ENCODE results near the gene MOBP. TPM values are rescaled to one million over a fixed set of nuclear protein-coding genes. Genes with fewer than 3 reads are reported as not detected.

MOBP gene
- total and polyA plus RNA-seq, 9 of the 15 experiments (the other 6 are each of a cell fraction or from before 2014, with no cell fraction given): 0.09 to 0.33 (median 0.11) TPM; not detected in 4

DNA sequence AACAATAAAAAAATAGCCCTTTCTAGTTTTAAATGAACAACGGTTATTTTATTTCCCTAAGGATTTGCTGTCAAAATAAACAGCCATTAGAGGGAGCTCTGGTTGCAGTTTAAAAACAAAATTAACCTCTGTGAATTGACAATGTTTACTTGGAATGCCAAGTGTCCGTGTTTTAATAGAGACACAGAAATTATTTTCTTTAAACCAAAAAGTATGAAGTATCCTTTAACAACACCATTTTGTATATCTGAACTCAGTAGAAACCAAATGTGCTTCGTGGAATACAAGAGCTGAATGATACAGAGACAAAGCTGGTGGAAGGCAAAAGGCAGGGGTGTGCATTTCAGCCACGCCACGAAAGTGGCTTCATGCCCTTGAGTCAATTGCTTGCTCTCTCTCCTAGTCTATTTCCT lies 74.4 kb downstream of the MOBP start:
- Histone ChIP-seq H3K9ac (ENCODE audit: insufficient read depth in 1 of 2, low read depth in 2 of 2, low read length in 2 of 2) (no peak overlapping the region), H3K9me3 (replicated peaks; ENCODE audit: control insufficient read depth, insufficient read depth, low read depth, low read length) (no peaks in the 10 kb centered on the region), H3K9me1 (ENCODE audit: control insufficient read depth, insufficient read depth, low read length) (no peaks in the 10 kb centered on the region), H3K4me2 (ENCODE audit: insufficient read depth, low read length) (no peak overlapping the region), H4K20me1 (replicated peaks; ENCODE audit: control insufficient read depth, insufficient read depth, low read length) (no peaks in the 10 kb centered on the region), H3K4me3 (no peak overlapping the region), H2AFZ (ENCODE audit: low read depth, low read length) (peak overlapping the region; percentile 65), H3K27ac (ENCODE audit: extremely low read depth, low read depth, low read length) (no peak overlapping the region), H3K79me2 (ENCODE audit: control insufficient read depth, insufficient read depth, low read length) (no peaks in the 10 kb centered on the region), H3K4me1 (replicated peaks in 1 of 2; ENCODE audit: control insufficient read depth in 2 of 2, insufficient read depth in 2 of 2, low read length in 2 of 2) (no peaks in the 10 kb centered on the region), H3K27me3 (ENCODE audit: control insufficient read depth in 2 of 2, insufficient read depth in 2 of 2, low read length in 2 of 2) (no peaks in the 10 kb centered on the region), H3K36me3 (ENCODE audit: control insufficient read depth, insufficient read depth, low read length) (no peaks in the 10 kb centered on the region)
- ChIA-PET POLR2A (interaction anchor here (0.7 to 2.7 kb wide), 2 partner anchors 8 to 14 kb away, joined by 3 to 11 read pairs; no protein-coding TSS in a partner anchor), CTCF (ENCODE audit: low intra/inter-chr PET ratio) (interaction anchor here (0.8 to 1.3 kb wide), 4 partner anchors 165 to 637 kb away, joined by 3 to 10 read pairs (median 6); no protein-coding TSS in a partner anchor)
- ATAC-seq (peak; percentile 47; the same call in 2 of the 3 replicates), FAIRE-seq (peak; percentile 58), DNase-seq (ENCODE audit: extremely low read depth in 1 of 4, low spot score in 3 of 4) (peak in 2 of 4 experiments; percentile 33 to 37)
- 12% methylated on average over 5 of the region's 5 CpGs for WGBS (ENCODE audit: insufficient coverage, low coverage, missing lambda C conversion rate)
- no TSS peak for BruUV-seq (replicated peaks)
- intact Hi-C loops (cut with micrococcal nuclease): loop anchor here (1.0 to 10.0 kb wide), 4 partner anchors 185 to 773 kb away; no protein-coding TSS in a partner anchor
- in situ Hi-C loops (cut with MboI): loop anchor here (10.0 kb wide), 1 partner anchor 633 kb away; no protein-coding TSS in a partner anchor
- TF ChIP-seq SMARCB1 (IDR thresholded peaks at IDR 0.05; ENCODE audit: insufficient read length, low read depth) (no peak), EHMT2 (IDR thresholded peaks at IDR 0.05) (no peak)
- TF ChIP-seq, protein P1, sequence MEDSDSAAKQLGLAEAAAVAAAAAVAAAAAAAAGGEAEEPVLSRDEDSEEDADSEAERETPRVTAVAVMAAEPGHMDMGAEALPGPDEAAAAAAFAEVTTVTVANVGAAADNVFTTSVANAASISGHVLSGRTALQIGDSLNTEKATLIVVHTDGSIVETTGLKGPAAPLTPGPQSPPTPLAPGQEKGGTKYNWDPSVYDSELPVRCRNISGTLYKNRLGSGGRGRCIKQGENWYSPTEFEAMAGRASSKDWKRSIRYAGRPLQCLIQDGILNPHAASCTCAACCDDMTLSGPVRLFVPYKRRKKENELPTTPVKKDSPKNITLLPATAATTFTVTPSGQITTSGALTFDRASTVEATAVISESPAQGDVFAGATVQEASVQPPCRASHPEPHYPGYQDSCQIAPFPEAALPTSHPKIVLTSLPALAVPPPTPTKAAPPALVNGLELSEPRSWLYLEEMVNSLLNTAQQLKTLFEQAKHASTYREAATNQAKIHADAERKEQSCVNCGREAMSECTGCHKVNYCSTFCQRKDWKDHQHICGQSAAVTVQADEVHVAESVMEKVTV (CRISPR knock-in tag; IDR thresholded peaks at IDR 0.05): peak; percentile 78; the same call in 1 of the 2 replicates
- TF ChIP-seq, protein P2, sequence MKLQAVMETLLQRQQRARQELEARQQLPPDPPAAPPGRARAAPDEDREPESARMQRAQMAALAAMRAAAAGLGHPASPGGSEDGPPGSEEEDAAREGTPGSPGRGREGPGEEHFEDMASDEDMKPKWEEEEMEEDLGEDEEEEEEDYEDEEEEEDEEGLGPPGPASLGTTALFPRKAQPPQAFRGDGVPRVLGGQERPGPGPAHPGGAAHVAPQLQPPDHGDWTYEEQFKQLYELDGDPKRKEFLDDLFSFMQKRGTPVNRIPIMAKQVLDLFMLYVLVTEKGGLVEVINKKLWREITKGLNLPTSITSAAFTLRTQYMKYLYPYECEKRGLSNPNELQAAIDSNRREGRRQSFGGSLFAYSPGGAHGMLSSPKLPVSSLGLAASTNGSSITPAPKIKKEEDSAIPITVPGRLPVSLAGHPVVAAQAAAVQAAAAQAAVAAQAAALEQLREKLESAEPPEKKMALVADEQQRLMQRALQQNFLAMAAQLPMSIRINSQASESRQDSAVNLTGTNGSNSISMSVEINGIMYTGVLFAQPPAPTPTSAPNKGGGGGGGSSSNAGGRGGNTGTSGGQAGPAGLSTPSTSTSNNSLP (IDR thresholded peaks at IDR 0.05; ENCODE audit: borderline replicate concordance, low read depth, low read length): 0 out of 2 replicates have a peak, but pooled peaks have one; percentile 44
- TF ChIP-seq, protein P3, sequence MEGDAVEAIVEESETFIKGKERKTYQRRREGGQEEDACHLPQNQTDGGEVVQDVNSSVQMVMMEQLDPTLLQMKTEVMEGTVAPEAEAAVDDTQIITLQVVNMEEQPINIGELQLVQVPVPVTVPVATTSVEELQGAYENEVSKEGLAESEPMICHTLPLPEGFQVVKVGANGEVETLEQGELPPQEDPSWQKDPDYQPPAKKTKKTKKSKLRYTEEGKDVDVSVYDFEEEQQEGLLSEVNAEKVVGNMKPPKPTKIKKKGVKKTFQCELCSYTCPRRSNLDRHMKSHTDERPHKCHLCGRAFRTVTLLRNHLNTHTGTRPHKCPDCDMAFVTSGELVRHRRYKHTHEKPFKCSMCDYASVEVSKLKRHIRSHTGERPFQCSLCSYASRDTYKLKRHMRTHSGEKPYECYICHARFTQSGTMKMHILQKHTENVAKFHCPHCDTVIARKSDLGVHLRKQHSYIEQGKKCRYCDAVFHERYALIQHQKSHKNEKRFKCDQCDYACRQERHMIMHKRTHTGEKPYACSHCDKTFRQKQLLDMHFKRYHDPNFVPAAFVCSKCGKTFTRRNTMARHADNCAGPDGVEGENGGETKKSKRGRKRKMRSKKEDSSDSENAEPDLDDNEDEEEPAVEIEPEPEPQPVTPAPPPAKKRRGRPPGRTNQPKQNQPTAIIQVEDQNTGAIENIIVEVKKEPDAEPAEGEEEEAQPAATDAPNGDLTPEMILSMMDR (IDR thresholded peaks at IDR 0.05 in 2 of 3, conservative IDR thresholded peaks at IDR 0.05 in 1 of 3; ENCODE audit: insufficient read depth in 2 of 3, low read depth in 1 of 3, low read length in 3 of 3): peak; percentile 51 to 86 (median 58); a peak in 4 of 6 replicates
- TF ChIP-seq, protein P4, sequence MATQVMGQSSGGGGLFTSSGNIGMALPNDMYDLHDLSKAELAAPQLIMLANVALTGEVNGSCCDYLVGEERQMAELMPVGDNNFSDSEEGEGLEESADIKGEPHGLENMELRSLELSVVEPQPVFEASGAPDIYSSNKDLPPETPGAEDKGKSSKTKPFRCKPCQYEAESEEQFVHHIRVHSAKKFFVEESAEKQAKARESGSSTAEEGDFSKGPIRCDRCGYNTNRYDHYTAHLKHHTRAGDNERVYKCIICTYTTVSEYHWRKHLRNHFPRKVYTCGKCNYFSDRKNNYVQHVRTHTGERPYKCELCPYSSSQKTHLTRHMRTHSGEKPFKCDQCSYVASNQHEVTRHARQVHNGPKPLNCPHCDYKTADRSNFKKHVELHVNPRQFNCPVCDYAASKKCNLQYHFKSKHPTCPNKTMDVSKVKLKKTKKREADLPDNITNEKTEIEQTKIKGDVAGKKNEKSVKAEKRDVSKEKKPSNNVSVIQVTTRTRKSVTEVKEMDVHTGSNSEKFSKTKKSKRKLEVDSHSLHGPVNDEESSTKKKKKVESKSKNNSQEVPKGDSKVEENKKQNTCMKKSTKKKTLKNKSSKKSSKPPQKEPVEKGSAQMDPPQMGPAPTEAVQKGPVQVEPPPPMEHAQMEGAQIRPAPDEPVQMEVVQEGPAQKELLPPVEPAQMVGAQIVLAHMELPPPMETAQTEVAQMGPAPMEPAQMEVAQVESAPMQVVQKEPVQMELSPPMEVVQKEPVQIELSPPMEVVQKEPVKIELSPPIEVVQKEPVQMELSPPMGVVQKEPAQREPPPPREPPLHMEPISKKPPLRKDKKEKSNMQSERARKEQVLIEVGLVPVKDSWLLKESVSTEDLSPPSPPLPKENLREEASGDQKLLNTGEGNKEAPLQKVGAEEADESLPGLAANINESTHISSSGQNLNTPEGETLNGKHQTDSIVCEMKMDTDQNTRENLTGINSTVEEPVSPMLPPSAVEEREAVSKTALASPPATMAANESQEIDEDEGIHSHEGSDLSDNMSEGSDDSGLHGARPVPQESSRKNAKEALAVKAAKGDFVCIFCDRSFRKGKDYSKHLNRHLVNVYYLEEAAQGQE (IDR thresholded peaks at IDR 0.05; ENCODE audit: borderline replicate concordance): peak; percentile 66; the same call in 1 of the 2 replicates
- TF ChIP-seq, protein P4 (CRISPR knock-in tag; IDR thresholded peaks at IDR 0.05; ENCODE audit: low read depth): no peak

All from K562 (cell line).